Germinal center (tissue), 1 donor: ENCODE data around the gene FJX1.
"Not testable (repeated sequence)": the region's sequence is repeated elsewhere in the genome, so short reads cannot be mapped to it uniquely, and the experiment has no call there.

Experiments used
- DNase-seq: peaks from one replicate; pipeline ENCODE4 v3.0.0; 2012; ENCODE audit warnings: mixed read lengths, low spot score

The FJX1 gene

GRCh38 chr11:35668350-35668749 is 50.1 kb downstream of the FJX1 start:
- not testable (repeated sequence) for DNase-seq
